Measurements from ENCODE around the gene RPL10. TPM values are rescaled to one million over a fixed set of nuclear protein-coding genes. Genes with fewer than 3 reads are reported as not detected.

Gene RPL10
- total and polyA plus RNA-seq, 9 of the 15 experiments (the other 6 are each of a cell fraction or from before 2014, with no cell fraction given) = 3,774 to 7,600 (median 5,014) TPM

- TF ChIP-seq TFAP4 (CRISPR knock-in tag; IDR thresholded peaks at IDR 0.05; ENCODE audit: borderline replicate concordance) (peak; percentile 58), ZBTB34 (CRISPR knock-in tag; IDR thresholded peaks at IDR 0.05) (no peak), JUNB (CRISPR knock-in tag; conservative IDR thresholded peaks at IDR 0.05) (no peak), ELF4 (CRISPR knock-in tag; IDR thresholded peaks at IDR 0.05) (peak; percentile 62; the same call in 1 of the 2 replicates), FOXP1 (CRISPR knock-in tag; IDR thresholded peaks at IDR 0.05) (peak; percentile 43; the same call in 1 of the 2 replicates), RHOXF2B (CRISPR knock-in tag; conservative IDR thresholded peaks at IDR 0.05) (no peak), CREB3L1 (IDR thresholded peaks at IDR 0.05; ENCODE audit: borderline replicate concordance, low read depth) (no peak), STAT5A (IDR thresholded peaks at IDR 0.05; ENCODE audit: borderline replicate concordance, low read length) (no peak), CHD2 (IDR thresholded peaks at IDR 0.05; ENCODE audit: low read depth, low read length) (peak; percentile 58), ZNF584 (CRISPR knock-in tag; IDR thresholded peaks at IDR 0.05; ENCODE audit: low read depth) (no peak), RB1 (IDR thresholded peaks at IDR 0.05; ENCODE audit: low read depth) (no peak), HMG20A (CRISPR knock-in tag; conservative IDR thresholded peaks at IDR 0.05) (no peak), ZMIZ1 (IDR thresholded peaks at IDR 0.05; ENCODE audit: low read depth in 2 of 2, low read length in 2 of 2) (peak in 1 of 2 experiments; percentile 62; a peak in 1 of 4 replicates), ZFPM2 (CRISPR knock-in tag; IDR thresholded peaks at IDR 0.05) (peak; percentile 86; the same call in 1 of the 2 replicates), SOX6 (IDR thresholded peaks at IDR 0.05) (no peak), ZNF57 (CRISPR knock-in tag; IDR thresholded peaks at IDR 0.05) (0 out of 2 replicates have a peak, but pooled peaks have one; percentile 43), ARID2 (IDR thresholded peaks at IDR 0.05) (no peak), E2F1 (CRISPR knock-in tag; IDR thresholded peaks at IDR 0.05) (peak; percentile 77)
These were observed 3.0 kb downstream of the RPL10 start (continued) for GRCh38 chrX:154401045-154401799.

Data from K562 (cell line).